ENCODE results near the gene MRPL54. TPM values are rescaled to one million over a fixed set of nuclear protein-coding genes. Genes with fewer than 3 reads are reported as not detected.

Gene MRPL54
- total RNA-seq, 1 experiment from 2014 or later = 59.5 TPM

GRCh38 chr19:3768748-3769099 lies 6.2 kb downstream of the MRPL54 start:
- DNase-seq (ENCODE audit: low spot score) = no peak

DNA sequence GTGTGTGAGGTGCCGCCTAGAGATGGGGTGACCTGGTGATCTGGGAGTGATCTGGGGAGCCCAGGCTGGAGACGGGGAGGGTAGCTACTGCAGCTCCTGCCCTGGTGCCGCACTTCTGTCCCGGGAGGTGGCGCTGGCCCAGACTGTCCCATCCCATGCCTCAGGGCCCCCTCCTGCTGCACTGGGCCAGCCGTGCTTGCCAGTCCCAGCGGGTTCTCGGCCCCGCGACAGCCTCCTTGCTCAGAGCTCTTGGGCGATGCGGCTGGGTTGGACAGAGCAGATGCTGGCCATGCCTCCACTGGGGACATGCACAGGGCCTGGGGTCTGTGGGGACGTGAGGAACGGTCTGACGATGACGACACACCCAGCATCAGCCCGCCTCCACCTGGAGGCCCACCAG lies 7.0 kb downstream of the MRPL54 start:
- no peak for DNase-seq (ENCODE audit: low spot score)

- DNase-seq (ENCODE audit: low spot score) = no peak
Measured at GRCh38 chr19:3770136-3770999, 7.9 kb downstream of the MRPL54 start.

- no peak for DNase-seq (ENCODE audit: low spot score)
Measured at GRCh38 chr19:3771000-3771905, 8.8 kb downstream of the MRPL54 start.

- no peak for DNase-seq (ENCODE audit: low spot score)
Measured at GRCh38 chr19:3771906-3772455, 9.5 kb downstream of the MRPL54 start, which contains the start of gene RAX2. TSS of gene RAX2 (minus strand) at chr19:3772228. CDS start at chr19:3771742, 486 bp downstream.

DNA sequence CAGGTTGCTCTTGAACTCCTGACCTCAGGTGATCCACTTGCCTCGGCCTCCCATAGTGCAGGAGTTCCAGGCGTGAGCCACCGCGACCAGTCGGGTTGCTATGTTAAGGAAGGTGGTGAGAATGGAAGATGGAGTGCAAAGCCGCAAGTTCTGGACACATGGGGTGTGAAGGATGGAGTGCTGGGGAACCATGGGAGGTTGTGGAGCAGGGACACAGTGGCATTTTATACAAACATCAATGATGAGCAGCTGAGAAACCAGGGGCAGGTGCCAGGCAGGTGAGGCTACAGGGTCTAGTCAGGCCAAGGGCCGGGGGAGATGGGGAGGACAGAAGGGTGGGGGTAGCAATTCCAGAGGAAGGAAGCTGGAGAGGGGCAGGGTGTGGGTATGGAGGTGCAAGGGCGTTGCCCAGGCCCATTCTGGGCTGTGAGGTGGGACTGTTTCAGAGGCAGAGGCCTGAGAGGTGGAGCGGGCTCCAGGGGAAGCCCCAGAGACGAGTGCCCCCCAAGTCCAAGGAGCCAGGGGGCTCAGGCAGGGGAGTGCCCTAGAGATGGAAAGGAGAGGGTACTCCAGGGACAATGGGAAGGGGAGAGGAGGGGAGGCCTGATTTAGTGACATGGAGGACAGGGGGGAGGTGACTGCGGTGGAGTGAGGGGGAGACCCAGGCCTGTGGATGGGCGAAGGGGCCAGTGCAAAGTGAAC lies 11.5 kb downstream of the MRPL54 start:
- no peak for DNase-seq (ENCODE audit: low spot score)

- DNase-seq (ENCODE audit: low spot score) = no peak
Measured at GRCh38 chr19:3774621-3775373, 12.3 kb downstream of the MRPL54 start.

- no peak for DNase-seq (ENCODE audit: low spot score)
Measured at GRCh38 chr19:3775374-3775711, 12.9 kb downstream of the MRPL54 start.

GRCh38 chr19:3775831-3776230 lies 13.3 kb downstream of the MRPL54 start:
- no peak for DNase-seq (ENCODE audit: low spot score)

DNA sequence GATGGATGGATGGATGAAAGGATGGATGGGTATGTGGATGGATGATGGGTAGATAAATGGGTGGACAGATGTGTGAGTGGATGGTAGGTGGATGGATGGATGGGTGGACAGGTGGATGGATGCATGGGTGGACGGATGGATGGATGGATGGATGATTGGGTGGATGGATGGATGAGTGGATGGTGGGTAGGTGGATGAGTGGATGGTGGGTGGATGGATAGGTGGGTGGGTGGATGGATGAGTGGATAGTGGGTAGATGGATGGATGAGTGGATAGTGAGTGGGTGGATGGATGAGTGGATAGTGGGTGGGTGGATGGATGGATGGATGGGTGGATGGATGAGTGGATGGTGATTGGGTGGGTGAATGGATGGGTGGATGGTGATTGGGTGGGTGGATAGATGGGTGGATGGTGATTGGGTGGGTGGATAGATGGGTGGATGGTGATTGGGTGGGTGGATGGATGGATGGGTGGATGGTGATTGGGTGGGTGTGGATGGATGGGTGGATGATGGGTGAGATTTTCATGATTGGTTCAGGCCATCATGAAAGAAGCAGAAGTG lies 14.1 kb downstream of the MRPL54 start:
- no peak for DNase-seq (ENCODE audit: low spot score)

DNA sequence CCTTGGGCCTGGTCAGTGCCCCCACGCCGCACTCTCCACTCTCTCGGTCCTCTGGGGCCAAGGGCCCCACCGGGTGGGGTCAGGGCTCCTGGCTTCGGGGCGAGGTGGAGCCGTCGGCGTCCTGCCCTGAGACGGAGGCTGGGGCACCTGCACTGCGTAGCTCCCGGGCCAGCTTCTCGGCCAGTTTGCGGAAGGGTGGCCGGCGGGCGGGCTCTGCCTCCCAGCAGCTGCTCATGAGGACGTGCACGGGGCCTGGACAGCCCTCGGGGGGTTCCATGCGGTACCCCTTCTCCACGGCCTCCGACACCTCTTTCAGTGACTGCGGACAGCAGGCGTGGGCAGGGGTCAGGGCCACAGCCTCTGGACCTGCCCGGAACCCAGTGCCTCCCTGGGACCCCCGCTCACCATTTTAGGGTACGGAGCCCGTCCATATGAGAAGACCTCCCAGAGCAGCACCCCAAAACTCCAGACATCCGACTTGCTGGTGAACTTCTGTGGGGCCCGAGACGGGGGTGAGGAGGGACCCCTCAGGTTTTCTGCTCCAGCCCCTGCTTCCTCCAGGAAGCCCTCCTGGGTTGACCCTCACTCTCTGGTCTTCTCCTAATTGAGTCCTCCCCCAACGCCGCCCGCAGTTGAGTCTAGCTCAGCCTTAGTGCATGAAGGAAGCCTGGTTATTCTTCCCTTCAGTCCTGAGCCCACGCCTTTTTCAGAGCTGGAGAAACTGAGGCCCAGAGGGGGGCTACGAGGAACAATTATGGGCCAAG lies 15.8 kb downstream of the MRPL54 start:
- no peak for DNase-seq (ENCODE audit: low spot score)

DNA sequence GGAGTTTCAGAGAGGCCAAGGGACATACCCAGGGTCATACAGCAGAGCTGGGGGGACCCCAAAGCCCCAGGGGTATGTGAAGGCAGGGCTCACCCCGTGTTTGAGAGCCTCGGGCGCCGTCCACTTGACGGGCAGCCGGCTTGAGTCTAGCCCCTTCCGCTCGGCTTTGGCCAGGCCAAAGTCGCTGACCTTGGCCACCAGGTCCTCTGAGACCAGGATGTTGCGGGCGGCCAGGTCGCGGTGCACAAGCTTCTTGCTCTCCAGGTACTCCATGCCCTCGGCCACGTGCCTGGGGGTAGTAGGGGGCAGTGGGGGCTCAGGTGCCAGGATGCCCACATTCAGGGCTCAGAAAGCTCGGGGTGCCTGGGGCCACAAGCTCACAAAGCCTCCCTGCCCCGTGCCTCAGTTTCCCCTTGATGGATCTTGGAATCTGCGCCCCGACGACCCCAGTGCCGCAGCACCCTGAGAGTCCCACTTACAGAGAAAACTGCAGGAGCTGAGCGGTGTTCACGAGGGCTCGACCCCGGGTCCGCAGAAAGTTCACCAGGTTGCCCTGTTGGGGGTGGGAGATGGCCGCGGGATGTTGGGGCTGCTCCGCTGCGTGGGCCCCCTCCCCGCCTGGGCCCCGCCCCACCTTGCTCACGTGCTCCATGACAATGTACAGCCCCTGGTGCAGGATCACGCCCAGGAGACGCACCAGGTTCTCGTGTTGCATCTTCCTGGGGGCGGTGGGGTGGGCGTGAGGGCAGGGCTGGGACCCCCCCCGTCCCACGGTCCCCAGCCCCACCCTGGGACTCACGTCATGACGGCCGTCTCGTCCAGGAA lies 16.6 kb downstream of the MRPL54 start:
- no peak for DNase-seq (ENCODE audit: low spot score)

GRCh38 chr19:3780786-3781304 lies 18.4 kb downstream of the MRPL54 start:
- DNase-seq (ENCODE audit: low spot score) = no peak

DNA sequence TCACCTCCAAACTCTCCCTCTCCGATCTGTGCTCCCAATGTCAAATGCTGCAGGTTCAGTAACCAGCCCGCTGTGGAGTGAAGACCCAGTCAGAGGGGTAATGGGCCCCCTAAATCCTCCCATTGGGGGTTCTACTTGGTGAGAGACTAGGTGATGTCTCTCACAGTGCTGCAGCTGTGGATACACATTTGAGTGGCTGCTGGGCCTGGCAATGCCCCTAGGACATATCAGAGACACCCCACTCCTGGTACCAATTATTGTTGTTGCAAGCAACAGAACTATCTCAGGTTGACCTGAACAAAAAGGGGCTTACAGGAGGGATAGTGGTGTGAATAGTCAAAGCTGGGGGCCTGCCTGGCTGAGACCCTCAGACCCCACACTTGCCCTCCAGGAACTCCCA lies 19.1 kb downstream of the MRPL54 start:
- no peak for DNase-seq (ENCODE audit: low spot score)

DNA sequence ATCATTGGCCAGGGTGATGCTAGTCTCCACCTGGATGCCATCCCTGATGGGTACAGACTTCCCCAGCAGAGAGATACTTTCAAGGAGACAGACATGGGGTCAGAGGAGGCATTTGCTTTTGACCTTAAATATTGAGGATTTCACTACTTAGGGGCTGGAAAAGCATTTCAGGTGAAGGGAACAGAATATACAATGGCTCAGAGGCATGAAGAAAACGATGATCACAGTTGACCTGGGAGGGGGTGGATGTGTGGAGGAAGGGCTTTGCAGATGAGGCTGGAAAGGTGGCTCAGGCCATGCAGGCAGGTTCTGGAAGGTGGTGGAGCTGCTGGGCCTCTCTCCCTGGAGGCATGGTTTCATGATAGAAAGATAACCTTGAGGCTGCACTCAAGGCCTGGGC lies 19.8 kb downstream of the MRPL54 start:
- DNase-seq (ENCODE audit: low spot score) = no peak

GRCh38 chr19:3782903-3783302 lies 20.4 kb downstream of the MRPL54 start:
- DNase-seq (ENCODE audit: low spot score) = no peak

DNA sequence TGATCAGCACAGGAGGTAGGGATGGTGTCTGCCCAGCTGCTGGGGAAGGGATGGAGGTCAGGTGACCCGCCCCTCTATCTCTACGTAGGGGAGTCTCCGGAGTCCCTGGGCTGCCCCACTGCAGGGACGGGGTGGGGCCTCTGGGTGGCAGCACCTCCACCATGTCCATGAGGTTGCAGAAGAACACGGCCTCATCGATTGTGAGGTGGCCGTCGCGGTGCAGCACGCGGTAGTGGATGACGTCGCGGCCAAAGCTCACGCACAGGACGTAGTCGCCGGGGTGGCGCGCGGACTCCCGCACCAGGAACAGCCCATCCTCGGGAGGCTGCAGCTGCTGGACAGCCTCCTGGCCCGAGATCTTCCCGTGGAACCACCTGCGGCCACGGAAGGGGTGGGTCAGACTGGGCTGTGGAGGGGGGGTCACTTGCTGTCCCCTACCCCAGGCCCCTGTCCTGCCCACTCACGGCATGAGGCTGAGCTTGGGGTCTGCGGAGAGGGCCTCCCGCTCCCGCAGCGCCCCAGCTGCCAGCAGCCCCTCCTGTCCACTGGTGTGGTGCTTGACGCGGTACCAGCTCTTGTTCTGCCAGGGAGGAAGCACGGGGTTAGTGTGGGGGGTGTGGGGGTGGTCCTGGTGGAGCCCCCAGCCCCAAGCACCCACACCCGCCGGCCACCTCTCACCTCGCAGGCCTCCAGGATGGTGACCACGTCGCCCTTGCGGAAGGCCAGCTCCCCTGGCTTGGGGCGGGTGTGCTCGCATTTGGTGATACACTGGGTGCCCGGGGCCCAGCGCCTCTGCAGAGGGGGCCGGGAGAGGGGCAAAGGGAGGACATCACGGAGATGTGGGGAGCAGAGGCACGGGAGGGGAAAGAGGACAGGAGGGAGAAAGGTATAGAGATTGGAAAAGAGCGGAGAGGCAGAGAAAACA lies 21.4 kb downstream of the MRPL54 start:
- DNase-seq (ENCODE audit: low spot score) = no peak

Measured in HT-29 (cell line).